ENCODE data around the gene MARCO.
A peak's percentile ranks its signal among the peaks of the same experiment; 100 is the strongest.
"Not testable (repeated sequence)": the region's sequence is repeated elsewhere in the genome, so short reads cannot be mapped to it uniquely, and the experiment has no call there.

Gene MARCO

DNA sequence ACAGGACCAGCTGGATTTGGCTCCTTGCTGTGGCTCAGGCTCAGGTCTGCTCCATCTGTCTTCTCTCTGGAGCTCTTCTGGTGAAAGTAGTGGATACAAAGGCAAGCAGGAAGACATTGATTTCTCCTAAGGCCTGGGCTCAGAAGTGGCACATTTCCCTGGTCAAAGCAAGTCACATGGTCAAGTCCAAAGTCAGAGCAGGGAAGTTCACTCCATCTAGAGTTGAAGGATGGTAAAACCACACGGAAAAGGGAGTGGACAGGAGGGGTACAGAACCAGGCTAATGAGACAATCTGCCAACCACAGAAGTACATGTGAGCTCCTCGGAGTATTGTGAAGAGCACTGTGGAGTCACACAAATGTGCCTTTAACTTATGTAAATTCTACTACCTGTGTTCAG lies 66.1 kb downstream of the MARCO start:
- peak; percentile 17 for DNase-seq

DNA sequence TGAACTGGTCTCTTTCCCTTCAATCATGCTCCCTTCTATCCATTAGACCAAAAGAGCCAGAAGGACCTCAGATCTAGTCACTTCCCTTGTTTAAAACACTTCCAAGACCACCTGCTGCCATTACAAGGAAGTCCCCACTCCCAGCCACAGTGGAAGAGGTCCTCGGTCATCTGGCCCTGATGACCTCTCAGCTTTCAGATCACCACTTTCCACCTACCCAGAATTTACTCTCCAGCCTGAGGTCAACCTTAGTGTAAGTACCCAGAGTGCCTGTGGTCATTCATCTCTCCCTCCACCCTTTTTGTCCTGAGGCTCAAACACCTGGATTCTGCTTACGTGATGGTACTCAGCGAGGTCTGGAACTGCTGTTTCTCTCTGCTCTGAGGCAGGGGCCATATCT lies 67.1 kb downstream of the MARCO start:
- no peak for DNase-seq

DNA sequence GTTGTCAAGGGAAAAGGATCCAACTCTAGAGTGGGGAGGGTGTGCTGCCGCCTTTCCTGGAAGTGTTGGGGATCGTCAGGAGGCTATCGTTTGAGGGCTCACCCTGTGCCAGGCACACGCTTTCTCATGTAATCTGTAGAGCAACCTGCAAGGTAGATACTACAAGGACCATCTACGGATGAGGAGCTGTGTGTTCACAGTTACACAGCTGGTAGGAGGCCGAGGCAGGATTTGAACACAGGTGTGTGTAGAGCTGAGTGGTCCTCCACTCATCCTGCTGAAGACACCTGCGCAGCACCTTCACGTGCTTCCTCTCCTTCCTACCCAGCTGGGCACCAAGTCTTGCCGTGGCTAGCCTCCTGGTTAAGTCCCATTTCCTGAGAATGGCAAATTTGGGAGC lies 68.3 kb downstream of the MARCO start:
- DNase-seq: no peak

DNA sequence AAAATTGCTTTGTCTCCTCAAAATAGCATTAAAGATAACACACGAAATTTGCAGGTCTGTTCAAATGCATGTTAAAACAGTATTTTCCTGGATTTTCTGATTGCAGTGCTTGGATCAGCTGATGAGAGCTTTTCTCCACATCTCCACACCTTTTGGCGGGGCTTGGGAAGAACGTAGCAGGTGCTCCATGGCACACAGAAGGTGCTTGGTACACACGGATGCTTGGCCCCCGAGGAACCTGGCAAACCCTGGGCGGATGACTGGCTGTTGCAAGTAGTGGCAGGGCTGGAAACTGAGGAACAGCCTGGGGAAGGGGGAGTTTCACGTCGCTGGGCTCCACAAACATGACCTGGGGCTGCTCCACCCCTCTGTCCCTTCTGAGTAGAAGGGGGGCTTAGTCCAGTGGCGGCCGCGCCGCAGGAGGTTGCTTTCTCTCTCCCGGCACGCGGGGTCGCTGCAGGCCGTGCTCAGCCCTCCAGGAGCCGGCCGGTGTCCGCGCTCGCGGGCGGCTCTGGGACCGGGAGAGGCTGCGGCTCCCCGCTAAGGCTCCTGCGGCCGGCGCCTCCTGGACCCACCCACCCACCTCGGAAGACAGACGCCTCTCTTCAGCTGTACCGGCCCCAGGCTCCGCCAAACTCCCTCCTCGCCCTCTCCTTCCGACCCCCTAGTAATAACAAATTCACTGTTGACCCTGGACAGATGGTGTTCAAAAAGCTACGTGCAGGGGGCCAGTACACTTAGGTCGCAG lies 69.3 kb downstream of the MARCO start:
- DNase-seq: peak; percentile 62

DNA sequence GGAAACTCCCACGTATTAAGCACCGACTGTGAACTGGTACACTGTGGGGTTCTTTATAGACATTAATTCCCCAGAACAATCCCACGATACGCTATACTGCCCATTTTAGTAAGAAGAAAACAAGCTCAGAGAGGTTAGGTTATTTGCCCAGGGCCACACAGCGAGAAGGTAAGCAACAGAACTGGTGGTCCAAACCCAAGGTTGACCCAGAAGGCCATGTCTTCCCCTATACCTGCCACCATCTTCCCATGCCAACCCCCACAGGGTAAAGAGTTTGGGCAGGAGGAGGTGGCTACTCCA lies 69.9 kb downstream of the MARCO start:
- DNase-seq: no peak

DNA sequence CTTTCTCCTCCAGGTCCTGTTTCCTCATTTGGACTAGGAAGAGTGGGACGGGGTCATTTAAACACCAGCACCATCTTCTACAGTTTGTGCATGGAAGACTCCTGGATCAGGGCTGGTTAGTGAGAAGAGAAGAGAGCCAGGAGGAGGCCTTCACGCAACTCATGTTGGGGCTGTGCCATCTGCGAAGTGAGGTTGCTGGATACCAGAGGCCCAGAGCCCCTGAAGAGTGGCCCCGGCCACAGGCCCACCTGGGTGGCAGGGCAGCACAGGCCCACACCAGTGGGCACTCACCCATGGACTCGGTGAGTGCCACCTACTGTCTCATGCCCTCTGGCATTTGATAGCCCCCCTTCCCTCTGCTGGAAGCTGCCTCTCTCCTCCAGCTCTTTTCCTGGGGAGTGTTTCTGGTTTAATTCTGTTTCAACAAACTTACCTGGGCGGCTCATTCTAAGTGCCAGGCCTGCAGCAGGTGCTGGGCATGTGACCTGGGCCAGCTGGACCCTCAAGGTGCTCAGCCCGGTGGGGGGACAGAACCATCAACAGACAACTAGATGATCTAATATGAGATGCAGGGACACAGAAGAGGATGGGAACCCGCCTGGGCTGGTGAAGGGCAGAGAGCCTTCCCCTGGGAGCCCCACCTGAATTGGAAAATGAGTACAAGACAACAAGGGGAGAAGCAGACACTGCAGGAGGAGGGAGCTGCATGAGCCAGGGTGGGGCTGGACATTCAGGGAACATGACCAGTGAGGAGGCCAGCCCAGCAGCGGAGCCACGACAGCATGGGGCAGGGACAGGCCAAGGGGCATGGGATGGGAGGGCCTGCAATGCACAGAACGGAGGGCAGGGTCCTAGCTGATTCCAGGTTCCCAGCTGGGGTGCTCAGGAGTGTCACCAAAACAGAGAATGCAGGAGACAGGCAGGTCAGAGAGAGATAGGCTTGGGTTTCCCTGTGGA lies 70.6 kb downstream of the MARCO start:
- DNase-seq: no peak

DNA sequence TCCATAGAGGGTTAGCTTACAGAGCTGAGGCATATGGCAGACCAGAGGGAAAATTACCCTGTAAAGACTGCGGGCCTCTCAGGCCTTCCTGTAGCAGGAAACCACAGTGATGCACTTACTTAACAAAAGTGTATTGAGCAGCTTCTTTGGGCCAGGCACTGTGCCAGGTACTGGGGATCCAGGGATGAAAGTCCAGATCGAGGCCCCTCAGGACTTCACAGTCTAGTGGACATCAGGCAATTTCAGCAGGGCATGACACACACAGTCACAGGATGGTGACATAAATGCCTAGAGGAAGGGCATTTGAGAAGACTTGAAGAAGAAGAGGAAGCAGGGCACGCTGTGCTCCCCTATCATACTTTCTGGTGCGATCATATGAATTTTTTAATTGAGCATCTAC lies 71.7 kb downstream of the MARCO start:
- DNase-seq: no peak

DNA sequence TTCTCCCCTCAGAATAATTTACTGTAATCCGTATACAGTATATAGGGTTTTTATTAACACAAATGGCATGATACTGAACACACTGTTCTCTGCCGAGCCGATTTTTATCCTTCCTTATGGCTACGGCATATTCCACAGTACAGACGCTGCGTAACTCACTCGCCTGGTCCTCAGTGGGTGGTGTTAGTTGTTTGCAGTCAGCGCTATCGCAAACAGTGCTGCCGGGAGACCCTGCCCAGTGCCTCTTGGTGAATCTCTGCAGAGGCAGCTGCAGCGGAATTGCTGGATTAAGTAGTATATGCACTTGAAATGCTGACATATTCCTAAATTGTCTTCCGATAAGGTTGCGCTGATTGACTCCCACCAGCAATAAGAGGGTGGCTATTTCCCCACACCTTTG lies 73.9 kb downstream of the MARCO start:
- no peak for DNase-seq

DNA sequence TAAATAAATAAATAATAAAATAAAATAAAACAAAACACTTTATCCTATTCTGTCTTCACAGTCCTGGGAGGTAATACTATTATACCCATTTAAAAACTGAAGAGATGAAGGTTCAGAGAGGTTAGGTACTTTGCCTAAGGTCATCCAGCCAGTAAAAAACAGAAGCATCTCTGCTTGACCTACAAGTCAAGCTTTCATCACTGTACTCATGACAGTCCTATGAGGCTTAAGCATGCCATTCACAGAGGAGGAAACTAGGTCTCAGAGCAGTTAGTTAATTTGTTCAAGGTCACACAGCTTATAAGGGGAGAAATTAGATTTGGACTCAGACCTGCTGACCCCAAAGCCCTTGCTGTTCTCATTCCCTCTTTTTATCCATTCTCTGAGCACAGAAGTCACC lies 77.5 kb downstream of the MARCO start:
- no peak for DNase-seq

DNA sequence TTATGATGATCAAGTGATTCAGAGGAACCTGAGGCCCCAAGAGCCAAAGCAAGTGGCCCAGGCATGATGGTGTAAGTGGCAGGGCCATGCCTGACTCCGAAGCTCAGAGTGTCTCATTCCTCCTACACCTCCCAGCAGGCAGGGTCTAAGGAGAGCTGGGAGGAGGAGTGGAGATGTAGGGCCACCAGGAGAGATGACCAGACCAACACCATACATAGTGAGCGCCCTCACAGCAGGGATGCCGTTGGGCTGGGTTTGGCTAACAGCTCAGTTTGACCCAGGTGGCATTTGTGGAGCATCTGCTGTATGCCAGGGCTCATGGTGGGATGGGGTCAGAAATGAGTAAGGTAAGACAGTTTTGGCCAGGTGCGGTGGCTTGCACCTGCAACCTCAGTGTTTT lies 80.7 kb downstream of the MARCO start:
- DNase-seq: no peak

DNA sequence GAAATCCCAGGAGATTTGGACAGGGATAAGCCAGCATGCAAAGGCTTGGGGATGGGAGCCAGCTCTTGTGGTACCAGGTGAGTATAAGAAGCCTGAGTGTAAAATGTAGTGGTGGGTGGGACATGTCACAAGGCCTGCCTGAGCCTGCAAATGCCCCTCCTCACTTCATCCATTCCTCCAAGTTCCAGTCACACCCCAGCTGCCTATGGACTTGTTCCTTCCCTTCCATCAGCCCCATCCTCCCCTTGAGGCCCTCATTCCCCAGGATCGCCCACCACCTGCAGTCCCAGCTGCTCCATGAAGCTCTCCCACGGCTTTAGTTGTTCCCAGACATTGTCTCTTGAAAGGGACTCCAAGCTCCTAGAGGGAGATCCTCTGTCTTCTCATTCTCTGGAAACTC lies 81.5 kb downstream of the MARCO start:
- no peak for DNase-seq

DNA sequence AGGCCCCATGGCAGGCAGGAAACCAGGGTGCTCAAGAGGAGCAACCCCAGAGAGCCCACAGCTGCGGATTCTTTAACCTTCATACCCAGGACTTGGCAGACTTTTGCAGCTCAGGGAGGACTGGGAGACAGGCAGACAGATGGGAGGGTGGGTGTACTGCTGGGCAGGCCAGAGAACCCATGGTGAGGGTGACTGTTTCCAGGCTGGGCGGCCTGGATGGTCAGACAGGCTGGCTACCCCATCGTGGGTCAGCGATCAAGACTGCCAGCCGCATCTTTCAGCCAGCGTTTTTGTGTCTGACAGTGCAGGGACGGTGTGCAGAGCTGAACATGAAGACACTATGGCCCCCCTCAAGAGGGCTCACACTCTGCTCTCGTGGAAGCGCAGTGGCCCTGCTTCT lies 82.2 kb downstream of the MARCO start:
- DNase-seq: no peak

DNA sequence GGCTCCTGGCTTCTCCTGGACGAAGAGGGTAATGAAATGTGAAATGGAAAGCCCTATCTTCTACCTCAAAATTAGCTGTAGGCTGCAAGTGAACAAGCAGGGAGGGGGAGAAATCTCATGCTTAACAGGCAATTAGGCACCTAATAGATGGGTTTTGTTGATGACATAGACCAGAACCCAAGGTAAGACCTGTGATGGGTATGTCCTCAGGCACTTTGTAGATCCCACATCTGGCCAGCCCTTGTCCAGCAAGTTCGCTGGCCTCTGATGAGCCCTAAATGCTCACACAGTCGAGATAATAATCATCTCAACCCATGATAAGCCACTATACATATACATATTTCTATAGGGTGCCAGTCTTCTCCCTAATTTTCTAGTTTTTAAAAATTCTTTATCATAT lies 82.6 kb downstream of the MARCO start:
- no peak for DNase-seq

DNA sequence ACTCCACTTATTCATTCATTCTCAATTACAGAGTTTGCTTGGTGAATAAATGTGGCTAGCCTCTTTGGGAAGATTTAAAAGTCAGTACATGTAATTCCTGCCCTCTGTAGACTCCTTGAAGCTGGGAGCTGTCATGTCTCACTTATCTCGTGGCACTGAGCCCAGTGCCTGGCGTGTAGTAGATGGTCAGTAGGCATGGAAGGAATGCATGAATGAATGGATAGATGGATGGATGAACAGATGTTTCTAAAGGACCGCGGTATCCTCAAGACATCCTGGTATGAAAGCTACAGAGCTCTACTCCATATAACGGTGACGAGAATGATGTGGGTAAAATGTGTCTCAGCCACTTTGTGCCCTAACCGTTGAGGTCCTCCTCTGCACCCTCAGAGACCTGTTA lies 83.0 kb downstream of the MARCO start:
- no peak for DNase-seq

DNA sequence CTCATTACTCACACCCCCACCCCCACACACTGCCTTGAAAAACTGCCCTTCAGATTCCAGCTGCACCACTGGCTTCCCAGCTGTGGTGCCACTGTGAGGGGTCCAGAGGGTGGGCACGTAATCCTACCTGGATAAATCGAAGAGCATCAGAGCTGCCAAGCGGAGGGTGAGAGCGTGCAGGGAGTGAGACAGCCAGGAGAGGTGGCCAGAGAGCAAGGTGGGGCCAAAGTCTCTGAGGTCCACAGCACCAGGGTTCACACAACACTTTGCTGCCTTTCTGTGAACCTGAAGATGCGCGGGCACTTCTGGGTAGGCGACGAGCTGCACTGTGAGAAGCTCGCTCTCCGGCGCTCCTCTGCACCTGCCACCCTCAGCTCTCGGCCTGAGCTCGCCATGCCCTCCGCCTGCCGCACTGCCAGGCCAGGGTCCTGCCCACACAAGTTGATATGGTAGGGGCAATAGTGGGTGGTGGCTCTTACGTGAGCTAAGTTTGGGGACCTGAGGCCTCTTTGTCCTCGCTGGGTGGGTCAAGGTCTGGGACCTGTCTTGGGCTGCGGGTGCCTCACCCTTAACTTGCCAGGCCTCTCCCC lies 83.9 kb downstream of the MARCO start:
- no peak for DNase-seq

DNA sequence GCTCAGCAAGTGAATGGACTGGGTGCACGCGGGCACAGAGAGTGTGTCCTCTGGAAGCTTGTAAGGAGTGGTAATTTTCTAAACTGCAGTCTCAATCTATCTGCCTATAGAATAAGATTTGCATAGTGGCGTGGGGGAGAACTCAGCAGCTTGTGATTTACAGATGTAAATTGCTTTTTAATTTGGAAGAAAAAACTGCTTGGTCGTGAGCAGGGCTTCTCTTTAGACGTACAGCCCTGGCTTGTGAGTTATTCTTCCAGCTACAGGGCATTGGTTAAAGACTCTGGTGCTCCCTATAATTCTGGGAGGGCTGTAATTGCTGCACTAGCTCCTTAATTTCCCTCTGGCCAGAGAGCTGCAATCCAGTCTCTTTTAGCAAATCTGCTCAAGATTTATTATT lies 84.9 kb downstream of the MARCO start:
- no peak for DNase-seq

DNA sequence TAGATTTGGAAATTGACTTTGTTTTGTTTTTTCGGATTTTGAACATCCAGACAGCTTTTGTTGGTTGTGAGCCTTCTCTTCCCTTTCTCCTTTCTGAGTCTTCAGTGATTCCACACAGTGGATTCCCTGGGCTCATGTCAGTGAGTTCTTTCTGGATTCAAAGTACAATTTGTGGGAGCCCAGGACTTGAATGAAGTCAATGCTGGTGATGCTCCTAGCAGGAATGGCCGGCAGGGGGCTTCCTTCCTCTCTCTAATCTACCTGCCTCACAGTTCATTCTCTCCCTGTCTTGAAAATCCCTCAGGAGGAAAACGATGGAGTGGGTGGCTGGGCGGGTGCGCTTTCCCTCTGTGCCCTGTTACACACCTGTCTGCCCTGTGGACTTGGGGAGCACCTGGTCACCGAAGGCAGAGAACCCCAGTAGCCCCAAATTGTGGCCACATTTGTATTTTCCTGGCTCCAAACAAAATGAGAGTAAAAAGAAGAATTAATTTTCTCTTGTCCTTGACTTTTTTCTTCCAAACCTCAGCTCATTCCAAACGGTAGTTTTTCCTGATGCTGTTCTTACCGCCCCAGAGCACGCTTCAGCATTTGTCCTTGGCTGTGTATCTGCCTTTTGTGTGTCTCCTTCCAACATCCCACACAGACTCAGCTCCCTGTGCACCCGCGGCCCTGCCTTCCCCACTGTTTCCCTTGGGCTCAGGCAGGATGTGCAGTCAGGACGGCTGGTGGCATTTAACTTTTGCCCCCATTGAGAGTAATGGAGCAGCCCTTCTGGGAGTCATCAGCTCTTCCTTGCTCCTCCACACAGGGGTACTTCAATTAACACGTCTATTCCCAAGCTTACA lies 86.6 kb downstream of the MARCO start:
- DNase-seq: peak; percentile 63

DNA sequence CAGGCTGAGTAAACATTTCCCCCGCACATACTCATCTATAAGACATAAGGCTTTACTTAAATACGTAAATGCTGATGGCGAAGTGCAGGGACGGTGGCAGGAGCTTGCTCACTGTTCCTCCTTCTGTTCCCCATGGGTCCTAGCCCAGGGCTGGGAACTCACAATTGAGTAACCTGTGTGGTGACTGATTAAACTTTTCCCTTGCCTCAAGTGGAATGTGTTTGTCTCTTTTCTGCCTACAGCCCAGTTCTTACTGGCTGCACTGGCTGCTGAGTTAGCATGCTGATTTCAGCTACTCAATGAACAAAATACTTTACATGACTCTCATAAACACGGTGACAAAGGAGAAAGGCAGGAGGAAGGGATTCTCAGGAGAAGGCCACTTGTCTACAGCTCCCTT lies 87.3 kb downstream of the MARCO start:
- no peak for DNase-seq

DNA sequence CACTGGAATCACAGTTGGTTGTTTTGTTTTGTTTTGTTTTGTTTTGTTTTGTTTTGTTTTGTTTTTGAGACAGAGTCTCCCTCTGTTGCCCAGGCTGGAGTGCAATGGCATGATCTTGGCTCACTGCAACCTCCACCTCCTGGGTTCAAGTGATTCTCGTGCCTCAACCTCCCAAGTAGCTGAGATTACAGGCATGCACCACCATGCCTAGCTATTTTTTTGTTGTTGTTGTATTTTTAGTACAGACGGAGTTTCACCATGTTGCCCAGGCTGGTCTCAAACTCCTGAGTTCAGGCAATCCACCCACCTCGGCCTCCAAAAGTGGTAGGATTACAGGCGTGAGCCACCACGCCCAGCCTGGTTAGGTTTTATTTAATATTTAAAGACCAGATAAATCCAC lies 95.9 kb downstream of the MARCO start:
- DNase-seq: not testable (repeated sequence)

DNA sequence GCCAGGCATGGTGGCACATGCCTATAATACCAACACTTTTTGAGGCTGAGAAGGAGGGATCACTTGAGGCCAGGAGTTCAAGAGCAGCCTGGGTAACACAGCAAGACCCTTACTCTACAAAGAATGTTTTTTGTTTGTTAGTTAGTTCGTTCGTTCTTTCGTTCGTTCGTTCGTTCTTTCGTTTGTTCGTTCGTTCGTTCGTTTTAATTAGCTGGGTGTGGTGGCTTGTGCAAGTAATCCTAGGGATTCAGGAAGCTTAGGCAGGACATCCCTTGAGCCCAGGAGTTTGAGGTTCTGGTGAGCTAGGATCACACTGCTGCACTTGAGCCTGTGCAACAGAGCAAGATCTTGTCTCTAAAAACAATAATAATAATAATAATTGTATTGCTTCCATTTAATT lies 98.7 kb downstream of the MARCO start:
- DNase-seq: no peak
